ENCODE data around the gene SETD2. TPM values are rescaled to one million over a fixed set of nuclear protein-coding genes. Genes with fewer than 3 reads are reported as not detected.

Gene SETD2
- total RNA-seq, 1 experiment from 2014 or later: 47.6 TPM

- no peaks in the 10 kb centered on the region for H3K4me1 ChIP-seq
- TF ChIP-seq CTCF (IDR thresholded peaks at IDR 0.05; ENCODE audit: insufficient read depth in 1 of 2, low read depth in 1 of 2, low read length in 1 of 2, severe bottlenecking in 1 of 2, unreplicated experiment in 1 of 2): no peak
- DNase-seq: no peak
- ChIA-PET POLR2A (no interaction called here), CTCF (no interaction called here)
- Mint-ChIP-seq H3K36me3 (ENCODE audit: insufficient read depth, unreplicated experiment) (peaks cover 19% of the 10 kb centered on the region), H3K4me3 (ENCODE audit: unreplicated experiment) (no peak overlapping the region), H3K27me3 (ENCODE audit: insufficient read depth, unreplicated experiment) (no peaks in the 10 kb centered on the region), H3K27ac (ENCODE audit: unreplicated experiment) (no peak overlapping the region), H3K9me3 (ENCODE audit: unreplicated experiment) (no peaks in the 10 kb centered on the region), H3K4me1 (ENCODE audit: low read depth, unreplicated experiment) (no peaks in the 10 kb centered on the region)
- H3K9me3 ChIP-seq: no peaks in the 10 kb centered on the region
- intact Hi-C loops (cut with micrococcal nuclease; ENCODE audit: unreplicated experiment): no loop called here
- no peaks in the 10 kb centered on the region for H3K36me3 ChIP-seq (ENCODE audit: control insufficient read depth, insufficient read depth, low read length)
- H3K27me3 ChIP-seq (replicated peaks; ENCODE audit: control insufficient read depth, insufficient read depth, low read length): no peaks in the 10 kb centered on the region
- no peak overlapping the region for H3K4me3 ChIP-seq (ENCODE audit: low read depth, low read length)
- no TSS peak for BruUV-seq (replicated peaks)
Measured at GRCh38 chr3:47176582-47176981, 12.7 kb upstream of the SETD2 start.

GRCh38 chr3:47163169-47164006 lies 525 bp downstream of the SETD2 start:
- intact Hi-C loops (cut with micrococcal nuclease; ENCODE audit: unreplicated experiment): loop anchor here (1.0 to 5.0 kb wide), 2 partner anchors 119 to 161 kb away; partner anchors contain the start of genes KIF9 and KLHL18
- Mint-ChIP-seq H3K4me1 (ENCODE audit: low read depth, unreplicated experiment) (peaks cover 29% of the 10 kb centered on the region), H3K9me3 (ENCODE audit: unreplicated experiment) (no peaks in the 10 kb centered on the region), H3K4me3 (ENCODE audit: unreplicated experiment) (peak overlapping the region; percentile 78), H3K27ac (ENCODE audit: unreplicated experiment) (peak overlapping the region; percentile 81), H3K36me3 (ENCODE audit: insufficient read depth, unreplicated experiment) (peaks cover 13% of the 10 kb centered on the region), H3K27me3 (ENCODE audit: insufficient read depth, unreplicated experiment) (no peaks in the 10 kb centered on the region)
- Histone ChIP-seq H3K27me3 (replicated peaks; ENCODE audit: control insufficient read depth, insufficient read depth, low read length) (no peaks in the 10 kb centered on the region), H3K4me3 (ENCODE audit: low read depth, low read length) (peak overlapping the region; percentile 95), H3K36me3 (ENCODE audit: control insufficient read depth, insufficient read depth, low read length) (no peaks in the 10 kb centered on the region), H3K4me1 (peaks cover 10% of the 10 kb centered on the region; the same call in 1 of the 2 replicates), H3K9me3 (no peaks in the 10 kb centered on the region)
- ChIA-PET POLR2A (interaction anchor here (0.5 to 0.7 kb wide), 4 partner anchors 120 to 1683 kb away, joined by 3 to 5 read pairs (median 4); partner anchors contain the start of gene KLHL18), CTCF (interaction anchor here (0.8 kb wide), 1 partner anchor 160 kb away, joined by 4 read pairs; no protein-coding TSS in a partner anchor)
- no TSS peak for BruUV-seq (replicated peaks)
- peak; percentile 46 to 60 for DNase-seq
- TF ChIP-seq CTCF (IDR thresholded peaks at IDR 0.05; ENCODE audit: insufficient read depth in 1 of 2, low read depth in 1 of 2, low read length in 1 of 2, severe bottlenecking in 1 of 2, unreplicated experiment in 1 of 2): no peak

- no peaks in the 10 kb centered on the region for H3K36me3 ChIP-seq (ENCODE audit: control insufficient read depth, insufficient read depth, low read length)
- Mint-ChIP-seq H3K27ac (ENCODE audit: unreplicated experiment) (peak overlapping the region; percentile 81), H3K36me3 (ENCODE audit: insufficient read depth, unreplicated experiment) (peaks cover 13% of the 10 kb centered on the region), H3K4me3 (ENCODE audit: unreplicated experiment) (peak overlapping the region; percentile 78), H3K4me1 (ENCODE audit: low read depth, unreplicated experiment) (peaks cover 29% of the 10 kb centered on the region), H3K27me3 (ENCODE audit: insufficient read depth, unreplicated experiment) (no peaks in the 10 kb centered on the region), H3K9me3 (ENCODE audit: unreplicated experiment) (no peaks in the 10 kb centered on the region)
- H3K9me3 ChIP-seq: no peaks in the 10 kb centered on the region
- DNase-seq: no peak
- peak overlapping the region; percentile 95 for H3K4me3 ChIP-seq (ENCODE audit: low read depth, low read length)
- peaks cover 10% of the 10 kb centered on the region; the same call in 1 of the 2 replicates for H3K4me1 ChIP-seq
- intact Hi-C loops (cut with micrococcal nuclease; ENCODE audit: unreplicated experiment): loop anchor here (5.0 kb wide), 1 partner anchor 120 kb away; the partner anchor contains the start of genes KIF9 and KLHL18
- ChIA-PET POLR2A (no interaction called here), CTCF (no interaction called here)
- TF ChIP-seq CTCF (IDR thresholded peaks at IDR 0.05; ENCODE audit: insufficient read depth in 1 of 2, low read depth in 1 of 2, low read length in 1 of 2, severe bottlenecking in 1 of 2, unreplicated experiment in 1 of 2): no peak
- BruUV-seq (replicated peaks): TSS peak; percentile 43
- no peaks in the 10 kb centered on the region for H3K27me3 ChIP-seq (replicated peaks; ENCODE audit: control insufficient read depth, insufficient read depth, low read length)
Measured at GRCh38 chr3:47162697-47163168, 1.2 kb downstream of the SETD2 start.
